GM12878 (cell line): ENCODE measurements around the gene KIF4B. TPM values are rescaled to one million over a fixed set of nuclear protein-coding genes. Genes with fewer than 3 reads are reported as not detected.

ENCODE experiments used
- ATAC-seq: fragments of 200-7000 bp; cut with Tn5 transposase; 3 replicates; pipeline ENCODE4 v1.9.1; 2020; ENCODE audit warnings: mild to moderate bottlenecking, moderate library complexity
- BruUV-seq: library from RNA; stranded (reverse); fragments of 400-500 nt; replicated peaks from 2 replicates; lab custom pipeline; 2021; lab: Mats Ljungman, UMichigan
- CTCF ChIA-PET: fragments of 300-600 bp; sonication (Branson Sonifier 250); formaldehyde crosslinking; extraction: SDS; loops from one replicate; lab custom pipeline; 2021; ENCODE audit warnings: inconsistent platforms; lab: Yijun Ruan, JAX
- POLR2A ChIA-PET: fragments of 350-600 bp; formaldehyde crosslinking; extraction: SDS; loops from one replicate; lab custom pipeline; 2021; ENCODE audit warnings: inconsistent platforms; lab: Charles Lee
- RAD21 ChIA-PET: fragments of 300-600 bp; sonication (Branson Sonifier 250); formaldehyde crosslinking; loops from one replicate; lab custom pipeline; 2023; ENCODE audit warnings: antibody characterized with exemption; ENCODE audit not compliant: unreplicated experiment; lab: Charles Lee
- SMC1A ChIA-PET: fragments of 300-600 bp; sonication (Branson Sonifier 250); formaldehyde crosslinking; loops from one replicate; lab custom pipeline; 2023; ENCODE audit not compliant: unreplicated experiment, uncharacterized antibody; lab: Charles Lee
- DNase-seq: peaks from one replicate; pipeline ENCODE4 v3.0.0-alpha.2; 2011; ENCODE audit warnings: low read depth, low spot score
- FAIRE-seq: peaks from 3 replicates; lab custom pipeline; 2011; peaks lifted over from hg19 to GRCh38; lab: Jason Lieb, UNC
- H2AFZ ChIP-seq: 2 replicates; pipeline ENCODE4 v1.6.0; 2011; ENCODE audit warnings: low read depth, low read length, control low read depth; ENCODE audit not compliant: control insufficient read depth
- H3K27ac ChIP-seq: 2 replicates; pipeline ENCODE4 v1.5.1; 2011; ENCODE audit warnings: control low read depth; ENCODE audit not compliant: control insufficient read depth, insufficient read depth
- H3K27me3 ChIP-seq, 2 experiments: replicated peaks in 1 of 2; 2 replicates each; pipeline versions ENCODE4 v1.6.0 to v1.6.1; 2011; ENCODE audit warnings: low read length in 1 of 2; ENCODE audit not compliant: control insufficient read depth in 2 of 2, insufficient read depth in 2 of 2
- H3K36me3 ChIP-seq, 2 experiments: 2 replicates each; pipeline ENCODE4 v1.5.1; 2011; ENCODE audit warnings: low read length in 1 of 2; ENCODE audit not compliant: control insufficient read depth in 2 of 2, insufficient read depth in 2 of 2
- H3K4me1 ChIP-seq: 2 replicates; pipeline ENCODE4 v1.6.1; 2011; ENCODE audit warnings: mild to moderate bottlenecking, low read length, moderate library complexity, mixed read lengths; ENCODE audit not compliant: control insufficient read depth, insufficient read depth
- H3K4me2 ChIP-seq: 2 replicates; pipeline ENCODE4 v1.6.0; 2011; ENCODE audit warnings: control low read depth; ENCODE audit not compliant: control insufficient read depth, insufficient read depth
- H3K4me3 ChIP-seq: fragments of 200-600 bp; sonication (generic); 2 replicates; pipeline ENCODE4 v1.5.1; 2016
- H3K79me2 ChIP-seq: 2 replicates; pipeline ENCODE4 v1.6.0; 2011; ENCODE audit warnings: low read length; ENCODE audit not compliant: control insufficient read depth, insufficient read depth
- H3K9ac ChIP-seq: 2 replicates; pipeline ENCODE4 v1.8.0; 2011; ENCODE audit warnings: low read length, control low read depth, mixed read lengths; ENCODE audit not compliant: control insufficient read depth, insufficient read depth
- H3K9me3 ChIP-seq: replicated peaks from 3 replicates; pipeline ENCODE4 v1.5.1; 2011; ENCODE audit warnings: mild to moderate bottlenecking, low read length; ENCODE audit not compliant: control insufficient read depth, insufficient read depth
- H4K20me1 ChIP-seq: 2 replicates; pipeline ENCODE4 v1.6.0; 2011; ENCODE audit not compliant: control insufficient read depth, insufficient read depth
- BHLHE40 ChIP-seq, 2 experiments: fragments of 450-650 bp in 1 of 2; IDR thresholded peaks; 2 replicates each; pipeline ENCODE4 v1.6.1; 2011 to 2017; ENCODE audit warnings: low read depth in 2 of 2, borderline replicate concordance in 1 of 2, improper control_type of control experiment in 1 of 2, low read length in 1 of 2, mild to moderate bottlenecking in 1 of 2
- DPF2 ChIP-seq: fragments of 450-650 bp; IDR thresholded peaks from 2 replicates; pipeline ENCODE4 v1.6.1; 2017; ENCODE audit warnings: mild to moderate bottlenecking
- E2F8 ChIP-seq: fragments of 450-650 bp; IDR thresholded peaks from 2 replicates; pipeline ENCODE4 v1.6.1; 2018; ENCODE audit warnings: mild to moderate bottlenecking, low read depth, moderate library complexity; ENCODE audit not compliant: partially characterized antibody
- EZH2 ChIP-seq: IDR thresholded peaks from 2 replicates; pipeline ENCODE4 v1.6.1; 2012; ENCODE audit warnings: low read depth, mild to moderate bottlenecking, control low read depth, inconsistent platforms, low read length, borderline replicate concordance; ENCODE audit not compliant: control insufficient read depth
- GABPA ChIP-seq: IDR thresholded peaks from 2 replicates; pipeline ENCODE4 v1.6.1; 2014; ENCODE audit warnings: antibody characterized with exemption, low read depth, mild to moderate bottlenecking, inconsistent platforms
- KDM1A ChIP-seq: fragments of 200-600 bp; sonication (generic); IDR thresholded peaks from 2 replicates; pipeline ENCODE4 v1.6.1; 2016; ENCODE audit warnings: borderline replicate concordance
- MYC ChIP-seq: IDR thresholded peaks from 2 replicates; pipeline ENCODE4 v1.6.1; 2011; ENCODE audit warnings: mild to moderate bottlenecking, low read length, moderate library complexity, inconsistent platforms; ENCODE audit not compliant: insufficient read depth, insufficient replicate concordance, insufficient read length, severe bottlenecking
- PAX8 ChIP-seq: fragments of 450-650 bp; IDR thresholded peaks from 2 replicates; pipeline ENCODE4 v1.6.1; 2017; ENCODE audit warnings: mild to moderate bottlenecking, moderate library complexity
- SREBF2 ChIP-seq: IDR thresholded peaks from 2 replicates; pipeline ENCODE4 v1.6.1; 2012; ENCODE audit warnings: mild to moderate bottlenecking, low read length
- USF1 ChIP-seq: IDR thresholded peaks from 2 replicates; pipeline ENCODE4 v1.6.1; 2011; ENCODE audit warnings: borderline replicate concordance, low read depth, mild to moderate bottlenecking, moderate library complexity, mixed read lengths, low read length; ENCODE audit not compliant: insufficient read depth; ENCODE audit errors: extremely low read length
- USF2 ChIP-seq: IDR thresholded peaks from 2 replicates; pipeline ENCODE4 v1.6.1; 2011; ENCODE audit warnings: low read depth, low read length, improper control_type of control experiment, borderline replicate concordance
- ZBED1 ChIP-seq: IDR thresholded peaks from 2 replicates; pipeline ENCODE4 v1.6.1; 2016; ENCODE audit warnings: borderline replicate concordance
- ZNF384 ChIP-seq: IDR thresholded peaks from 2 replicates; pipeline ENCODE4 v1.6.1; 2012; ENCODE audit warnings: low read depth, mild to moderate bottlenecking, low read length, improper control_type of control experiment, borderline replicate concordance
- WGBS: methylation state at CpG from one replicate; pipeline ENCODE4 v1.1.6; 2016; ENCODE audit warnings: low lambda C conversion rate; ENCODE audit not compliant: insufficient replicate concordance, insufficient coverage; ENCODE audit errors: missing lambda C conversion rate; 5-methylcytosine and 5-hydroxymethylcytosine counted together
- in situ Hi-C: fragments of 300-500 bp; cut with MboI; formaldehyde crosslinking; loops from 9 replicates; pipeline ENCODE4 v1.14.3; 2018; ENCODE audit warnings: mixed read lengths
- intact Hi-C: fragments of 100-400 bp; cut with micrococcal nuclease; formaldehyde crosslinking; loops from one replicate; pipeline ENCODE4 v1.14.2; 2022; ENCODE audit not compliant: unreplicated experiment
- polyA plus RNA-seq, 11 experiments: library from polyadenylated mRNA; depleted of rRNA in 4 of 11; unstranded in 6 of 11; stranded (reverse) in 5 of 11; fragments of >200 nt; fragmentation: Nextera tagmentation in 4 of 11; fragmentation: Illumina TruSeq in 1 of 11; extraction: Ambion mirVana in 4 of 11; extraction: Trizol in 1 of 11; gene quantifications; 1 replicate in 1 of 11; 2 replicates in 10 of 11; pipeline versions ENCODE4 v1.2.1 to v1.2.3, GENCODE V29; 2011 to 2016; ENCODE audit warnings: inconsistent platforms in 2 of 11, missing spikeins in 2 of 11, low read depth in 1 of 11
- total RNA-seq, 4 experiments: library from RNA; depleted of rRNA in 3 of 4; stranded (reverse); fragments of >200 nt in 3 of 4; fragmentation: Illumina TruSeq in 1 of 4; extraction: Trizol in 1 of 4; gene quantifications; 2 replicates each; pipeline versions ENCODE4 v1.2.1 to v1.2.3, GENCODE V29; 2013 to 2021
- TF ChIP-seq, protein P1 (sequence below): IDR thresholded peaks from 2 replicates; pipeline ENCODE4 v1.6.1; 2012; ENCODE audit warnings: low read length, inconsistent platforms

KIF4B gene
- total and polyA plus RNA-seq, 10 of the 15 experiments (the other 5 are each of a cell fraction or from before 2014, with no cell fraction given), result 0.02 to 0.20 (median 0.05) TPM; not detected in 4

GRCh38 chr5:155053501-155053900 is 39.9 kb downstream of the KIF4B start (continued):
- TF ChIP-seq EZH2 (no peak), PAX8 (no peak), ZNF384 (no peak)
- TF ChIP-seq, all 136 proteins: peak for 0

DNA sequence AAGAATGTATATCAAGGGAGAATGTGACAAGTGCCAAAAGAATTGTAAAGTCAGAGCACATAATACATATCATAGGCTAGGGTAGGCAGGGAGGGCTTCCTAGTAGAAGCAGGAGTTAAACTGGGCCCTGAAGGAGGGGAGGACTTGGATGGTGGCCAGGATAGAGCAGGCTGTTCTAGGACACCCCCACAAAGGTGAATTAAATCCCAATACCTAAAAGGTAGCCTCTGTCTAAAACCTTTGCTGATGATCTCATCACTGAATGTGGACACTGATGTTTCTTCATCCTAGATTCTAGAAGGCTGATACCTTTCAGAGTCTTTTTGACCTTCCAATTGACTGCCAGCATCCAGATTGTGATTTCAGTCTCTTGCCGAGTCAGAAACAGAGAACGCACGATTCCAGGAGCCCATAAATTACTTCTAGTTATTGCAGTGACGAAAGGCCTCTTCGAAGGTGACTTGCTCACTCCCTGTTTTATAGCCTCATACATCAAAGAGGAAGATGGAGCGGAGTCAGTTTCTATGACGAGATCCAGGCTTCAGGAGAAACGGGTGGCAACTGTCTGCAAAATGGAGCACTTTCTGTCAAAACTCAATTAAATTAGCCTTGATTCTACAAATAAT is 43.2 kb downstream of the KIF4B start:
- Histone ChIP-seq H3K36me3 (no peaks in the 10 kb centered on the region), H3K4me2 (no peak overlapping the region), H2AFZ (no peak overlapping the region), H3K9ac (no peak overlapping the region), H3K4me3 (no peak overlapping the region), H3K9me3 (no peaks in the 10 kb centered on the region), H4K20me1 (no peaks in the 10 kb centered on the region), H3K27me3 (no peaks in the 10 kb centered on the region; a peak in 1 of 4 replicates), H3K27ac (no peak overlapping the region), H3K79me2 (no peaks in the 10 kb centered on the region), H3K4me1 (no peaks in the 10 kb centered on the region)
- SMC1A ChIA-PET, result no interaction called here
- no TSS peak for BruUV-seq
- FAIRE-seq (no peak), DNase-seq (no peak), ATAC-seq (no peak)
- in situ Hi-C loops (no loop called here), intact Hi-C loops (no loop called here)
- CTCF ChIA-PET, result no interaction called here
- RAD21 ChIA-PET, result no interaction called here
- 57% methylated on average over 8 of the region's 8 CpGs for WGBS
- POLR2A ChIA-PET, result no interaction called here
- TF ChIP-seq GABPA, result no peak
- TF ChIP-seq KDM1A, result no peak
- no peak for TF ChIP-seq USF2
- TF ChIP-seq E2F8, result no peak
- no peak for TF ChIP-seq MYC
- no peak for TF ChIP-seq BHLHE40 (IDR thresholded peaks at IDR 0.05; ENCODE audit: borderline replicate concordance in 1 of 2, low read depth in 2 of 2, low read length in 1 of 2)
- no peak for TF ChIP-seq DPF2
- no peak for TF ChIP-seq SREBF2
- TF ChIP-seq, protein P1, sequence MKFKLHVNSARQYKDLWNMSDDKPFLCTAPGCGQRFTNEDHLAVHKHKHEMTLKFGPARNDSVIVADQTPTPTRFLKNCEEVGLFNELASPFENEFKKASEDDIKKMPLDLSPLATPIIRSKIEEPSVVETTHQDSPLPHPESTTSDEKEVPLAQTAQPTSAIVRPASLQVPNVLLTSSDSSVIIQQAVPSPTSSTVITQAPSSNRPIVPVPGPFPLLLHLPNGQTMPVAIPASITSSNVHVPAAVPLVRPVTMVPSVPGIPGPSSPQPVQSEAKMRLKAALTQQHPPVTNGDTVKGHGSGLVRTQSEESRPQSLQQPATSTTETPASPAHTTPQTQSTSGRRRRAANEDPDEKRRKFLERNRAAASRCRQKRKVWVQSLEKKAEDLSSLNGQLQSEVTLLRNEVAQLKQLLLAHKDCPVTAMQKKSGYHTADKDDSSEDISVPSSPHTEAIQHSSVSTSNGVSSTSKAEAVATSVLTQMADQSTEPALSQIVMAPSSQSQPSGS, result no peak
- TF ChIP-seq USF1, result no peak
- no peak for TF ChIP-seq ZBED1
